SK-N-MC (cell line): Measurements from ENCODE around the gene ANKS1B.

Experiments
- DNase-seq: peaks from one replicate; pipeline ENCODE4 v3.0.0-alpha.2; 2011; ENCODE audit warnings: low read depth, low spot score
- H3K27ac ChIP-seq: fragments of 200-600 bp; sonication (generic); 2 replicates; pipeline ENCODE4 v1.5.1; 2016; ENCODE audit warnings: mixed run types
- H3K36me3 ChIP-seq: fragments of 200-600 bp; sonication (generic); 2 replicates; pipeline ENCODE4 v1.6.1; 2017; ENCODE audit warnings: antibody characterized with exemption, low read length, mixed read lengths; ENCODE audit not compliant: insufficient read depth
- H3K4me3 ChIP-seq: fragments of 200-600 bp; sonication (generic); 2 replicates; pipeline ENCODE4 v1.5.1; 2016
- H3K9ac ChIP-seq: fragments of 200-600 bp; sonication (generic); 2 replicates; pipeline ENCODE4 v1.8.0; 2017; ENCODE audit warnings: mixed run types, mixed read lengths; ENCODE audit not compliant: insufficient read length
- H3K9me3 ChIP-seq: fragments of 200-600 bp; sonication (generic); 2 replicates; pipeline ENCODE4 v1.6.1; 2017; ENCODE audit warnings: low read depth, mild to moderate bottlenecking, antibody characterized with exemption, low read length, moderate library complexity, mixed read lengths
- EZH2 ChIP-seq: fragments of 200-600 bp; sonication (generic); IDR thresholded peaks from one replicate; pipeline ENCODE4 v1.6.1; 2017; ENCODE audit warnings: antibody characterized with exemption
- FOXP2 ChIP-seq: optimal IDR thresholded peaks from 2 replicates; pipeline ENCODE3; 2011; ENCODE audit warnings: mild to moderate bottlenecking, moderate library complexity; ENCODE audit not compliant: insufficient read depth; ENCODE audit errors: extremely low read length, control extremely low read depth
- POLR2AphosphoS5 ChIP-seq: IDR thresholded peaks from 2 replicates; pipeline ENCODE4 v1.6.1; 2012; ENCODE audit warnings: mild to moderate bottlenecking, low read depth, low read length, borderline replicate concordance

ANKS1B gene

DNA sequence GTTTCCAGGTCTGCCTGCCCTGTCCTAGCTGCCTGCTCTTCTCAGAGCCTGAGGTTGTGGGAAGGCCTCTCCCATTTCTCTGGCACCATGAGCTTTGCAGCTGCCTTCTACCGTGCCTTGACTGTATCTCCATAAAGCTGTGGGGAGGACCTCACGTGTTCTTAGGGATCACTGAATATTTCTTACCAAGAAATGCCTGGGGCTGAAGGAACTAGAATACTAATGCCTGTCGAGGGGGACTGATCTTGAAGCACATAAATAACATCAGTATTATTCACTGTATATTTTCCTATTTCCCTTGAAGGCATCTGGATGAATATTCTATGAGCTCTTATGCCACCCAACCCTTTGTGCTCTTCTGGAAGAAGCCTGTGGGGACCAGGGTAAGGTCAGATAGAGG, 1236.3 kb downstream of the ANKS1B start:
- H3K36me3 ChIP-seq: no peaks in the 10 kb centered on the region
- H3K4me3 ChIP-seq: no peak overlapping the region
- no peak overlapping the region for H3K9ac ChIP-seq
- peak; percentile 76 for DNase-seq
- peak overlapping the region; percentile 16; the same call in 1 of the 2 replicates for H3K27ac ChIP-seq
- TF ChIP-seq POLR2AphosphoS5 (no peak), EZH2 (no peak), FOXP2 (no peak)
- no peaks in the 10 kb centered on the region for H3K9me3 ChIP-seq

DNA sequence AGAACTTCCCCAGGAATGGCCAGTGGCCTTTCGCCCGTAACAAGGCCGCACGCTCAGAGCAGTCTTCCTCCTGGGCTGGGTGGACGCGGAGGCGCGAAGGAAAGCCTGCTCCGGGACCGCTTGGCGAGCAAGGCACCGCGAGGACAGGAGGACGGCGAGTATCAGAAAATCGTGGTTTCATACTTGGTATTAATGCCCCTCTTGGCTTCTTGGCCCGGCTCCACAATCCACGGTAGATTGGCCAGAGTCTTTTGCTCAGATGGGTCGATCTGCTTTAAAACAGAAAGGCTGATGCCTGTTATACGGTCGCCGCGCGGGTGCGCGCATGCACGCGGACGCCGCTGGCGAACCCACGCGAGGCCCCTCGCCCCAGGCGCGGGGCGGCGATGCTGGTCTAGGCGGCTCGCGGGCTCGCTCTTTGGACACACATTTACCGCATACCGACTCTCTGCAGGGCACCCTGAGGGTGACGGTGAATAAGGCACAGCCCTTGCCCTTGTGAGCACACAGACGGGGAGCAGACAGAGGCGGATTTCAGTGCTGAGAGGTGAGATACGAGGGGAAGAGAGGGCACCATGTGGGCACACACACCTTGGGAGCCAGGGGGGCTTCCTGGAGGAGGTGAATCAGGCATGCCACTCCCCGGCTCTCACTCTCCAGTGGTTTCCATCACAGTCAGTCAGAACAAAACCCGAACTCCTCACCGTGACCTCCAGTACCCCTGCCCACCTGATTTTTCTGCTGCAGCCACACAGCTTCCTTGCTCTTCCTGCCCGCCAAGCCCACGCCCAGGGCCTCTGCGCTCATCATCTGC, 1239.0 kb downstream of the ANKS1B start:
- Histone ChIP-seq H3K9me3 (no peaks in the 10 kb centered on the region), H3K27ac (no peak overlapping the region), H3K4me3 (no peak overlapping the region), H3K36me3 (no peaks in the 10 kb centered on the region), H3K9ac (no peak overlapping the region)
- no peak for DNase-seq
- no peak for TF ChIP-seq POLR2AphosphoS5
- TF ChIP-seq EZH2: no peak
- no peak for TF ChIP-seq FOXP2

DNA sequence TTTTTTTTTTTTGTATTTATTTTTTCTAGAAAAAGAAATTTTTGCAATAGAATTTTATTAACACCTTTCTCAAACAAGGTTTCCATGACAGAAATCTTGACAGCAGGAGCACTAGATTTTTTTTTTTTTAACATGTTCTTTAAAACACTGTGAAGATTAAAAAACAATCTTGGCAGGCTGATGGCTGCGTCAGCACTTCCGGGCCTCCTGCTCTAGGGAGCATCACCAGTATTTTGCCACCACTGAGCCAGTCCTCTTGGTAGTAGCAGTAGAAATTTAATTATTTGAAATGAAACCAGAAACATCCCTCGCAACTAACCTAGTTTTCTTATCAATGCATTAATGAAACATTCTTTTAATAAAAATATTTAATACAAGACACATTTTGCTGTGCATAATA, 1240.1 kb downstream of the ANKS1B start:
- peak; percentile 45 for DNase-seq
- Histone ChIP-seq H3K9ac (no peak overlapping the region), H3K27ac (peak overlapping the region; percentile 55; the same call in 1 of the 2 replicates), H3K9me3 (no peaks in the 10 kb centered on the region), H3K4me3 (peak overlapping the region; percentile 40; the same call in 1 of the 2 replicates), H3K36me3 (no peaks in the 10 kb centered on the region)
- TF ChIP-seq POLR2AphosphoS5 (no peak), EZH2 (no peak), FOXP2 (no peak)

DNA sequence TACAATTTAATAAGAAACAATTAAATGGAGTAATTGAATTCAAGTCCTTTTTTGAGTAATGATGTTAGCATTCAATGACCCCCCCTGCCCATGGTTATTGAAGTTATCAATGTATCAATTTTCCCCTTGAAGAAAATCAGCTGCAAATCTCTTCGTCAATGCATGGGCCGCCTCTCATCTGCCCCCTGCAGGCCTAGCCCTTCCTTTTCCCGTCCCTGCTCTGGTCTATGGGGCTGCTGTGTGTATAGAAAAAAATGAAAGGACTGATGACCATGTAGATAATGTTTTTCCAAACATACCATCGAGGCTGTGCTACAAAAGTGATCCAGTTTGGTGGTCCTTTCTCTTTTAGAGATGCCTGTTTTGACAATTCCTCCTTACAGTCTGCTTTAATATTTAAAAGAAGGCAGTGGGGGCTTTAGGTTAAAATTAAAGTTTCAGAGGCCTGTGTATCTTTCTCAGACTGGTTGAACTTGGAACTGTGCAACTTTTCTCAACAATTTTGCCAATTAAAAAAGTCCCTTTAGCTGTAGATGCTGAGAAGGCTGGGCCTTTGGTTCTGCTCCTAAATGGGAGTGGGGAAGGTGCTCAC, 1241.3 kb downstream of the ANKS1B start:
- H3K36me3 ChIP-seq: no peaks in the 10 kb centered on the region
- DNase-seq: no peak
- H3K4me3 ChIP-seq: no peak overlapping the region
- TF ChIP-seq EZH2: no peak
- no peak for TF ChIP-seq FOXP2
- no peak for TF ChIP-seq POLR2AphosphoS5
- no peak overlapping the region for H3K27ac ChIP-seq
- no peak overlapping the region for H3K9ac ChIP-seq
- no peaks in the 10 kb centered on the region for H3K9me3 ChIP-seq

DNA sequence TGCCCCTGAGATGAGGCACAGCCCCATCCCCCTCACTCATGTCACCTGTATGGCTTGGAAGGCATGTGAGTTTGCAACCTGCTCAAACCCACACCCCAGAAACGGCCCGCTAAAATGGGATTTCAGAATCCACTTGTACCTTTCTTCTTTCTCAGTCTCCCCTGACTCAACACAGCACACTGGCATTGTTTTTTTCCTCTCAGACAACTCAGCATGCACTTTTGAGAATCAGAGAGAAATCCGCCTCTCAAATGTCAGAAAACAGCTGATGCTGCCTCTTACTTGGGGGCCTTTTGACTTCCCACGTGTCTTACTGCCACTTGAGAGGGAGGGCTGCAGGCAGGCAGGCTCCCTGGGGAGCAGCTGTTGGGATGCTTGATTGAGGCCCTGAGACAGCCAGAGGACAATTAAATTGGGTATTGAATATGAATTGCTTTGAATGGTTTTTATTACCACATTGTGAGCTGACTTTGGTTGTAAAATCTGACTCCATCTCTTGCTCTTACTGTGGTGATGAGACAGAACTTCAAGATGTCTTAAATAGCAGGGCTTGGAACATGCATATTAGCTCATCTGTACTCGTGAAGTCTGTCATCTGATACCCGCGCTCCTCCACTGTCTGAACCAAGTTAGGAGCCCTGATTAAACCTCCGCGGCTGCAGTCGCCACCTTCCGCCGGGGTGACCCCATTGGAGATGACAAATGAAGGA, 1243.0 kb downstream of the ANKS1B start:
- TF ChIP-seq EZH2: no peak
- no peak for TF ChIP-seq FOXP2
- no peak for TF ChIP-seq POLR2AphosphoS5
- DNase-seq: no peak
- H3K4me3 ChIP-seq: no peak overlapping the region
- no peaks in the 10 kb centered on the region for H3K9me3 ChIP-seq
- H3K9ac ChIP-seq: no peak overlapping the region
- H3K27ac ChIP-seq: no peak overlapping the region
- no peaks in the 10 kb centered on the region for H3K36me3 ChIP-seq

DNA sequence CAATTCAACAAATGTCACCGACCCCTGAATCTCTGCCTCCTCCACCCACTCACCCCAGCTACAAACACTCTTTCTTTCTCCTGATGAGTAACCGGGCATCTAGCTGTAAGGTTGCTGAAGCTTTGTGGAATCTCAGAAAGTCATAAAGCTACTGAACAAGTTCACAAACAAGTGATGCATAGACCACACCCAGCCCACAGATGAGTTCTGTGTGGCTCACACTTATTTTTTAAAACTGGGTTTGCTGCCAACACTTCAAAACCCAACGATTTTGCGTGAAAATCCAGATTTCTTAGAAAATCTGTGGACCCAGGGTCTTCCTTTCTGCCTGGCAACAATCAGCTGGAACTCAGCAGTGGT, 1243.6 kb downstream of the ANKS1B start:
- H3K36me3 ChIP-seq: no peaks in the 10 kb centered on the region
- no peak for DNase-seq
- TF ChIP-seq EZH2: no peak
- TF ChIP-seq FOXP2: no peak
- no peak for TF ChIP-seq POLR2AphosphoS5
- H3K9ac ChIP-seq: no peak overlapping the region
- no peak overlapping the region for H3K4me3 ChIP-seq
- no peak overlapping the region for H3K27ac ChIP-seq
- H3K9me3 ChIP-seq: no peaks in the 10 kb centered on the region

DNA sequence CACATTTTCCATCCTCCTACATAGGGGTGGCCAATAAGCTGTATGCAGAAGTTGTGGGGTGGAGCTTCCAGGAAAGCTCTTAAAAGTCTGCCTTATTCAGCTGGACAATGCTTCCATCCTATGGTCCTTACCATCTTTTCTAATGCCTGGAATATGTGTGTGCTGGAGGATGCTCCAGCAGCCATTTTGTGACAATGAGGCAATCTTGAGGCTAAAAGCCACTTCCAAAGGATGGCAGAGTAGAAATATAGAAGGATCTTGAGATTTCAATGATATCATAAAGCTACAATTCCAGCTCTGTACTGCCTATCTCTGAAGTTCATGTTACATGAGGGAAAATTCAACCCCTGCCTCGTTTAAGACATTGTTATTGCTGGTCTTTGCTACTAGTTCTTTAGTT, 1244.0 kb downstream of the ANKS1B start:
- H3K27ac ChIP-seq: no peak overlapping the region
- no peak overlapping the region for H3K9ac ChIP-seq
- H3K4me3 ChIP-seq: no peak overlapping the region
- no peak for DNase-seq
- TF ChIP-seq FOXP2: no peak
- TF ChIP-seq EZH2: no peak
- no peak for TF ChIP-seq POLR2AphosphoS5
- H3K9me3 ChIP-seq: no peaks in the 10 kb centered on the region
- H3K36me3 ChIP-seq: no peaks in the 10 kb centered on the region

DNA sequence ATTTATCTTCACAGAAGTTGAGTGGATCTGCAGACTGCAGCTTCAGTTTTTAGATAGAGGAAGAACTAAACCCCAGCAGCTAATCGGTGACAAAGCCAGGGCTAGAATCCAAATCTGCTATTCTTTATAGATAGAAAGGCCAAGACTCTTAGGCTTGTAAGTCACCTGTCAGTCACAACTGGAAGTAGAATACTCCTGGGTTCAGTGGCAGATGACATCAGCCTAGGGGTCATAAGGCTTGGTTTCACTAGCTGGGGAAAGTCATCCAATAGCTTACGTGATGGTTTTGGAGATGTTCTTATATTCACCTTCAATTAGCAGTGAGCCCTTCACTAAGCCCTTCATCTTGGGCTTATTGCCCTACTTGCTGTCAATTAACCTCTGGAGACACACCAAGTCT, 1246.2 kb downstream of the ANKS1B start:
- TF ChIP-seq POLR2AphosphoS5: no peak
- Histone ChIP-seq H3K9ac (no peak overlapping the region), H3K4me3 (no peak overlapping the region), H3K36me3 (no peaks in the 10 kb centered on the region), H3K9me3 (no peaks in the 10 kb centered on the region), H3K27ac (no peak overlapping the region)
- no peak for DNase-seq
